Ishikawa (cell line): Measurements from ENCODE around the gene DOCK6.

Experiments used
- CEBPB ChIP-seq: IDR thresholded peaks from 2 replicates; pipeline ENCODE4 v1.6.1; 2012
- CREB1 ChIP-seq: IDR thresholded peaks from 2 replicates; pipeline ENCODE4 v1.6.1; 2012; ENCODE audit warnings: low read depth
- EGR1 ChIP-seq: IDR thresholded peaks from 2 replicates; pipeline ENCODE4 v1.6.1; 2012
- EP300 ChIP-seq: IDR thresholded peaks from 2 replicates; pipeline ENCODE4 v1.6.1; 2012; ENCODE audit warnings: borderline replicate concordance
- FOXM1 ChIP-seq: IDR thresholded peaks from 2 replicates; pipeline ENCODE4 v1.6.1; 2012; ENCODE audit warnings: low read depth, borderline replicate concordance
- NFIC ChIP-seq: IDR thresholded peaks from 2 replicates; pipeline ENCODE4 v1.6.1; 2012
- RAD21 ChIP-seq: IDR thresholded peaks from 2 replicates; pipeline ENCODE4 v1.6.1; 2012; ENCODE audit warnings: low read depth
- TAF1 ChIP-seq: IDR thresholded peaks from 2 replicates; pipeline ENCODE4 v1.6.1; 2012; ENCODE audit warnings: low read depth, mild to moderate bottlenecking
- TCF12 ChIP-seq: IDR thresholded peaks from 2 replicates; pipeline ENCODE4 v1.6.1; 2012; ENCODE audit warnings: low read depth
- TEAD4 ChIP-seq: IDR thresholded peaks from 2 replicates; pipeline ENCODE4 v1.6.1; 2012
- YY1 ChIP-seq: IDR thresholded peaks from 2 replicates; pipeline ENCODE4 v1.6.1; 2012; ENCODE audit warnings: low read depth
- ZBTB7A ChIP-seq: IDR thresholded peaks from 2 replicates; pipeline ENCODE4 v1.6.1; 2012; ENCODE audit warnings: low read depth
- TF ChIP-seq, protein P1 (sequence below): IDR thresholded peaks from 2 replicates; pipeline ENCODE4 v1.6.1; 2012
- TF ChIP-seq, protein P2 (sequence below): IDR thresholded peaks from 2 replicates; pipeline ENCODE4 v1.6.1; 2012; ENCODE audit warnings: low read depth, mild to moderate bottlenecking
- TF ChIP-seq, protein P3 (sequence below): IDR thresholded peaks from 2 replicates; pipeline ENCODE4 v1.6.1; 2012

DOCK6 gene

DNA sequence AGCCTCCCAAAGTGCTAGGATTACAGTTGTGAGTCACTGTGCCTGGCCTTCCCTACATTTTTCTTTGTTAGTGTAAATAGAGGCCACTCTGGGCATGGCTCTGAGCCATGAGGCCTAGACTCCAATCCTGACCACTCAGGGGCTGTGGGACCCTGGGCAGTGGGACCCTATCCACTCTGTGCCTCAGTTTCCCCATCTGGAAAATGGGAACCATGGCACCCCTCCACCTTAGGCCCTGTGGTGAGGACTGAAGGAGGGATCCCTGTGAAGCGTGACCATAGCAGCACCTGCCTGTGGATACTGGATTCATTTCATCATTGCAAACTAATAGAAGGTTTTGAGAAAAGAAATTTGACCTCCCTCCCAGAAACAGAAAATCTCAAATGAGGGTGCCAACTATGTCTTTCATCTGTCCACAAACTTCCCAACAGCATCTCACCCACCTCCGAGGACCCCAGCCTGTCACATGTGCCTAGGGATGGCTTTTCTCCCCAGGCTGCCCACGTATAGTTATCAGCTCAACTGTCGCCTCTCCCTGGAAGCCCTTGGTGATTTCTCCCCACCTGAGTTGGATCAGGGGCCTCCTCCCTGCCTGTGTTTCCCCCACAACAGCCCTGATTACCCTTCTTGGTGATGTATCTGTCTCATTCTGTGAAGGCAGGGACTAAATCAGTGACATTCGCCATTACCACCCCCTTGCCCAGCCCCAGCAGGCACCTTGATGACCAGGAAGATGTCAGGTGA is 17.3 kb downstream of the DOCK6 start:
- no peak for TF ChIP-seq FOXM1
- TF ChIP-seq, protein P1, sequence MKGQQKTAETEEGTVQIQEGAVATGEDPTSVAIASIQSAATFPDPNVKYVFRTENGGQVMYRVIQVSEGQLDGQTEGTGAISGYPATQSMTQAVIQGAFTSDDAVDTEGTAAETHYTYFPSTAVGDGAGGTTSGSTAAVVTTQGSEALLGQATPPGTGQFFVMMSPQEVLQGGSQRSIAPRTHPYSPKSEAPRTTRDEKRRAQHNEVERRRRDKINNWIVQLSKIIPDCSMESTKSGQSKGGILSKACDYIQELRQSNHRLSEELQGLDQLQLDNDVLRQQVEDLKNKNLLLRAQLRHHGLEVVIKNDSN: no peak
- TF ChIP-seq EP300: no peak
- TF ChIP-seq, protein P2, sequence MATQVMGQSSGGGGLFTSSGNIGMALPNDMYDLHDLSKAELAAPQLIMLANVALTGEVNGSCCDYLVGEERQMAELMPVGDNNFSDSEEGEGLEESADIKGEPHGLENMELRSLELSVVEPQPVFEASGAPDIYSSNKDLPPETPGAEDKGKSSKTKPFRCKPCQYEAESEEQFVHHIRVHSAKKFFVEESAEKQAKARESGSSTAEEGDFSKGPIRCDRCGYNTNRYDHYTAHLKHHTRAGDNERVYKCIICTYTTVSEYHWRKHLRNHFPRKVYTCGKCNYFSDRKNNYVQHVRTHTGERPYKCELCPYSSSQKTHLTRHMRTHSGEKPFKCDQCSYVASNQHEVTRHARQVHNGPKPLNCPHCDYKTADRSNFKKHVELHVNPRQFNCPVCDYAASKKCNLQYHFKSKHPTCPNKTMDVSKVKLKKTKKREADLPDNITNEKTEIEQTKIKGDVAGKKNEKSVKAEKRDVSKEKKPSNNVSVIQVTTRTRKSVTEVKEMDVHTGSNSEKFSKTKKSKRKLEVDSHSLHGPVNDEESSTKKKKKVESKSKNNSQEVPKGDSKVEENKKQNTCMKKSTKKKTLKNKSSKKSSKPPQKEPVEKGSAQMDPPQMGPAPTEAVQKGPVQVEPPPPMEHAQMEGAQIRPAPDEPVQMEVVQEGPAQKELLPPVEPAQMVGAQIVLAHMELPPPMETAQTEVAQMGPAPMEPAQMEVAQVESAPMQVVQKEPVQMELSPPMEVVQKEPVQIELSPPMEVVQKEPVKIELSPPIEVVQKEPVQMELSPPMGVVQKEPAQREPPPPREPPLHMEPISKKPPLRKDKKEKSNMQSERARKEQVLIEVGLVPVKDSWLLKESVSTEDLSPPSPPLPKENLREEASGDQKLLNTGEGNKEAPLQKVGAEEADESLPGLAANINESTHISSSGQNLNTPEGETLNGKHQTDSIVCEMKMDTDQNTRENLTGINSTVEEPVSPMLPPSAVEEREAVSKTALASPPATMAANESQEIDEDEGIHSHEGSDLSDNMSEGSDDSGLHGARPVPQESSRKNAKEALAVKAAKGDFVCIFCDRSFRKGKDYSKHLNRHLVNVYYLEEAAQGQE: no peak
- TF ChIP-seq ZBTB7A: no peak
- TF ChIP-seq RAD21: no peak
- TF ChIP-seq, protein P3, sequence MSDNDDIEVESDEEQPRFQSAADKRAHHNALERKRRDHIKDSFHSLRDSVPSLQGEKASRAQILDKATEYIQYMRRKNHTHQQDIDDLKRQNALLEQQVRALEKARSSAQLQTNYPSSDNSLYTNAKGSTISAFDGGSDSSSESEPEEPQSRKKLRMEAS: no peak
- TF ChIP-seq YY1: no peak
- TF ChIP-seq TCF12: no peak
- no peak for TF ChIP-seq NFIC
- TF ChIP-seq CREB1: no peak
- no peak for TF ChIP-seq TEAD4
- no peak for TF ChIP-seq CEBPB
- TF ChIP-seq EGR1: no peak
- no peak for TF ChIP-seq TAF1

DNA sequence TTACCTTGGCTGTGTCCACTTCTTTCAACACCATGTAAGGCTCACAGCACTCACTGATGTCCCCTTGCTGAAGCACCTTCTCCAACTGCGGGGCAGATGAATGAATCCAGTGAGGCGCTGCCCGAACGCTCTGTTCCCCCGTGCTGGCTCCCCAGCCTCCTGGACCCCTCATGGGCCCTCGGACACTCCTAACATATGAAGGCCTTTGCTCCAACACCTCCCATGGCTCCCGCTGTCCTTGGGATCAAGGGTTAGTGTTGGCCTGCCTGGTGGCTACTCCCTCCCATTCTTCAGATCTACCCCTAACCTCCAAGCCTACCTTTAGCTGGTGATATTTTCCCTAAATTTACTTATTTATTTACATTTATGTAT is 18.5 kb downstream of the DOCK6 start:
- TF ChIP-seq RAD21: no peak
- no peak for TF ChIP-seq YY1

DNA sequence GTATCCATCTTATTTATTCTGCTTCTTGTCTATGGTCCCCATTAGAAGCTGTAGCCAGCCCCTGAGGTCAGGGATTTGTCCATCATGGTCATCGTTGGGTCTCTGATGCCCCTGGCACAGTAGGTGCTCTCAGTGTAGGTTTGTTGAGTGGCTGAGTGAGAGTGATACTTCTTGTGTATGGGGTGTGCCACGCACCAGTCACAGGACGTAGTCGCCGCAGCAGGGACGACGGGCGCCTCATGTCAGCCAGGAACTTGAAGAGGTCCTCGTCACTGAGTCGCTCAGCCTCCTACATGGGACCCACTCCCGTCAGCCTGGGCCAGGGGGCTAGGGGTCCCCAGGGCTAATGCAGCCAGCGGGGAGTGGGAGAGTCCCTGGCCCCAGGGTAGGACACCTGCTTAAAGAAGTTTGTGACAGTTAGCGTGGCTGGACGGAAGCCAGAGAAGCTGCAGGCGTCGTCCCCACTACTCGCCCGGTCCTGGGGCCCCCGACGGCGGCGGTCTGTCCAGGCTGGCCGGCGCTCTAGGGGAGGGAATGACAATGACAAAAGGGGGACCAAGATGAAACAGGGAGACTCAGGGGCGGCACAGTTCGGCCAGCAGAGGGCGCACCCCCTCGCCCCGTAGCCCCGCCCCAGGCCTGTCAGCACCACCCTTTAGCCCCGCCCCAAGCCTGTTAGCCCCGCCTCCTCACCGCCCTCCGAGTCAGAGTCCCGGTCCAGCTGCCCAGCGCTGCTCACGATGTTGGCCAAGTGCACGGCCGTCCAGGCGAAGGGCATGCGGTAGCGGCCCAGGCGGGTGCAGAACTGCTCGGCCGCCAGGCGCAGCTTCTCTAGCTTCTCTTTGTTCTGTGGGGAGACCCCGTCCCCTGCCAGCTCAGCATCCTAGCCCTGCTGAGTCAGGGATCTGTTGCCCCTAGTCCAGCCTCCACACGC is 19.2 kb downstream of the DOCK6 start:
- TF ChIP-seq RAD21: peak; percentile 26; the same call in 1 of the 2 replicates
- TF ChIP-seq, protein P3: peak; percentile 78
- TF ChIP-seq TEAD4: no peak

DNA sequence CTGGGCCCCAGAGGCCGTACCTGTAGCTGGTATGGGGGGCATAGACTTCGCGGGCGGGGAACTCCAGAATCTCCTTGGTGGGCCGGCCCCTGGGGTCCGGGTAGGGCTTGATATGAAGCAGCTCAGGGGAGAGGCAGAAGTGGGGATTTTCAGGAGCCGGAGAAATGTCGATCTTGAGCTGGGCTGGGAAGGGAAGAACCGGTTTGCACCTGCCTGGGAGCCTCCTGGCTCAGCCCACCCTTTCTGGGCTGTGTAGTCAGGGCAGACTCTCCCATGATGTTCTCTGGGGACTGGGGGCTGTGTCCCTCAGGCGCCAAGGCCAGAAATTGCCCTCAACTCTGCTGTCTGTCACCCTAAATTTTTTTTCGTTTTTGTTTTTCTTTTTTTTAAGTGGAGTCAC is 20.3 kb downstream of the DOCK6 start:
- no peak for TF ChIP-seq CREB1
- TF ChIP-seq, protein P3: no peak
- no peak for TF ChIP-seq RAD21
- TF ChIP-seq NFIC: no peak

DNA sequence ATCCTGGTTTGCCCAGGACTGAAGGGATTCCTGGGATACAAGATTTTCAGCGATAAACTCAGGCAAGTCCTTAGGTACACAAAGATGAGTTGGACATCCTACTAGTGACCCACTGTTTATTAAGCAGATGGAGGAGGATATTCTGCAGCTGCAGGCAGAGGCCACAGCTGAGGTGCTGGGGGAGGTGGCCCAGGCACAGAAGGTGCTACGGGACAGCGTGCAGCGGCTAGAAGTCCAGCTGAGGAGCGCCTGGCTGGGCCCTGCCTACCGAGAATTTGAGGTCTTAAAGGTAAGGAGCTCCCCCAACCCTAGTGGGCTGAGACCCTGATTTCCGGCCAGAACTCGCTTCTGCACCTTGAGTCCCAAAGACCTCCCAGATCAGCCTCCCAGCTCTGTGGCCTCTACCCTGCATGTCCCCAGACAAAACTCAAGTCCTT is 22.3 kb downstream of the DOCK6 start:
- TF ChIP-seq EP300: no peak
- TF ChIP-seq, protein P2: no peak
- TF ChIP-seq, protein P3: no peak
- no peak for TF ChIP-seq FOXM1
- TF ChIP-seq TEAD4: no peak
- TF ChIP-seq NFIC: no peak
- no peak for TF ChIP-seq ZBTB7A

DNA sequence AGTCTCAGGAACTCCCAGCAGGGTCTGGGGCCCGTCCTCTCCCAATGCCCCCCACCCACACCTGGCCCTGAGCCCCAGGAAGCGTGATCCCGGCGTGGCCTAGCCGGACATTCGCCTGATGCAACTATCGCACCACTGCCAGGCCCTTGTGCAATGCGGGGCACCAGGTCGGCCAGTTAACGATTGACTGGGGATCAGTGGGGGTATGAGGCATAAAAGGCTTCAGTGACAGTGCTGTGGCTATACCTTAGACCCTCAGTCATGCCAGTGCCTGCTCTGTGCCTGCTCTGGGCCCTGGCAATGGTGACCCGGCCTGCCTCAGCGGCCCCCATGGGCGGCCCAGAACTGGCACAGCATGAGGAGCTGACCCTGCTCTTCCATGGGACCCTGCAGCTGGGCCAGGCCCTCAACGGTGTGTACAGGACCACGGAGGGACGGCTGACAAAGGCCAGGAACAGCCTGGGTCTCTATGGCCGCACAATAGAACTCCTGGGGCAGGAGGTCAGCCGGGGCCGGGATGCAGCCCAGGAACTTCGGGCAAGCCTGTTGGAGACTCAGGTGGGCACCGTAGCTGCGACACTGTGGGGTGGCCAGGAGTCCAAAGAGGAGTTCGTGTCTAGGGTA is 22.8 kb downstream of the DOCK6 start, which contains the start of gene ANGPTL8:
Gene ANGPTL8, plus strand, starts transcription at position 243 of the 624 bp plus-strand sequence. Its CDS starts 19 bp downstream, at position 262.
- TF ChIP-seq RAD21: no peak
